HEK293 (cell line): ENCODE results near the gene KRT14.

Experiments used
- GLI4 ChIP-seq: fragments of 450-650 bp; formaldehyde crosslinking; IDR thresholded peaks from 2 replicates; pipeline ENCODE4 v1.5.1; 2016; ENCODE audit warnings: missing biosample characterization, missing genetic modification characterization
- HOXC10 ChIP-seq: sonication (generic); formaldehyde crosslinking; IDR thresholded peaks from 2 replicates; pipeline ENCODE4 v1.8.1; 2023; ENCODE audit warnings: mild to moderate bottlenecking, missing genetic modification reagents
- KLF16 ChIP-seq: fragments of 450-650 bp; formaldehyde crosslinking; IDR thresholded peaks from 2 replicates; pipeline ENCODE4 v1.5.1; 2017; ENCODE audit warnings: missing biosample characterization, missing genetic modification characterization
- ZNF146 ChIP-seq: fragments of 450-650 bp; formaldehyde crosslinking; IDR thresholded peaks from 2 replicates; pipeline ENCODE4 v1.5.1; 2016; ENCODE audit warnings: missing biosample characterization, missing genetic modification characterization
- ZNF239 ChIP-seq: fragments of 450-650 bp; formaldehyde crosslinking; IDR thresholded peaks from 2 replicates; pipeline ENCODE4 v1.5.1; 2016; ENCODE audit warnings: missing biosample characterization, missing genetic modification characterization
- ZNF274 ChIP-seq, 2 experiments: fragments of 200-500 bp in 1 of 2; fragments of 450-650 bp in 1 of 2; sonication (Bioruptor generic) in 1 of 2; formaldehyde crosslinking in 1 of 2; IDR thresholded peaks; 2 replicates each; pipeline versions ENCODE4 v1.5.1 to v1.6.1; 2014 to 2016; ENCODE audit warnings: borderline replicate concordance in 1 of 2, inconsistent platforms in 1 of 2, low read length in 1 of 2, missing biosample characterization in 1 of 2, missing genetic modification characterization in 1 of 2
- ZNF777 ChIP-seq: fragments of 450-650 bp; formaldehyde crosslinking; IDR thresholded peaks from 2 replicates; pipeline ENCODE4 v1.5.1; 2017; ENCODE audit warnings: missing biosample characterization, missing genetic modification characterization, borderline replicate concordance
- TF ChIP-seq, protein P1 (sequence below): fragments of 450-650 bp; formaldehyde crosslinking; IDR thresholded peaks from 2 replicates; pipeline ENCODE4 v1.5.1; 2016; ENCODE audit warnings: missing biosample characterization, missing genetic modification characterization
- TF ChIP-seq, protein P2 (sequence below): fragments of 450-650 bp; formaldehyde crosslinking; IDR thresholded peaks from 2 replicates; pipeline ENCODE4 v1.5.1; 2016; ENCODE audit warnings: missing biosample characterization, missing genetic modification characterization

DNA sequence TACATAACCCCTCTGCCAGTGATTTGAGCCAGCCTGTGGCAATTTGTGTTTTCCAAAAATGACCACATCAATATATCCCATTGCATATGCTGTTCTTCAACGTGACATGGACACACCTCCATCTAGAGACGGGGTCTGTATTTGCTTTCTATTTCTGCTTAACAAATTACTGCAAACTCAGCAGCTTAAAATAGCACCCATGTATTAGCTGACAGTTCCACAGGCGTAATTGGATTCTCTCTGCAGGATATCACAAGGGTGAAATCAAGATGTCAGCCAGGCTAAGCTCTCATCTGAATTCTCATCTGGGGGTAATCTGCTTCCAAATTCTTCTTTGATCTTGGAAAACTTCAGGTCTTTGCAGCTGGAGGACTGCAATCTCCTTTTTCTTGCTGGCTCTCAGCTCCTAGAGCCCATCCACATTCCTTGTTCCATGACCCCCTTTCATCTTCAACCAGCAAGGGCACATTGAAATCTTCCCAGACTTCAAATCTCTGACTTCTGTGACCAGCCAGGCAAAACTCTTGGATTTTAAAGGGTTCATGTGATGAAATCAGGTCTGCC, 23.0 kb downstream of the KRT14 start:
- TF ChIP-seq, protein P1, sequence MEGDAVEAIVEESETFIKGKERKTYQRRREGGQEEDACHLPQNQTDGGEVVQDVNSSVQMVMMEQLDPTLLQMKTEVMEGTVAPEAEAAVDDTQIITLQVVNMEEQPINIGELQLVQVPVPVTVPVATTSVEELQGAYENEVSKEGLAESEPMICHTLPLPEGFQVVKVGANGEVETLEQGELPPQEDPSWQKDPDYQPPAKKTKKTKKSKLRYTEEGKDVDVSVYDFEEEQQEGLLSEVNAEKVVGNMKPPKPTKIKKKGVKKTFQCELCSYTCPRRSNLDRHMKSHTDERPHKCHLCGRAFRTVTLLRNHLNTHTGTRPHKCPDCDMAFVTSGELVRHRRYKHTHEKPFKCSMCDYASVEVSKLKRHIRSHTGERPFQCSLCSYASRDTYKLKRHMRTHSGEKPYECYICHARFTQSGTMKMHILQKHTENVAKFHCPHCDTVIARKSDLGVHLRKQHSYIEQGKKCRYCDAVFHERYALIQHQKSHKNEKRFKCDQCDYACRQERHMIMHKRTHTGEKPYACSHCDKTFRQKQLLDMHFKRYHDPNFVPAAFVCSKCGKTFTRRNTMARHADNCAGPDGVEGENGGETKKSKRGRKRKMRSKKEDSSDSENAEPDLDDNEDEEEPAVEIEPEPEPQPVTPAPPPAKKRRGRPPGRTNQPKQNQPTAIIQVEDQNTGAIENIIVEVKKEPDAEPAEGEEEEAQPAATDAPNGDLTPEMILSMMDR (tag by site-specific recombination) = no peak
- TF ChIP-seq, protein P2, sequence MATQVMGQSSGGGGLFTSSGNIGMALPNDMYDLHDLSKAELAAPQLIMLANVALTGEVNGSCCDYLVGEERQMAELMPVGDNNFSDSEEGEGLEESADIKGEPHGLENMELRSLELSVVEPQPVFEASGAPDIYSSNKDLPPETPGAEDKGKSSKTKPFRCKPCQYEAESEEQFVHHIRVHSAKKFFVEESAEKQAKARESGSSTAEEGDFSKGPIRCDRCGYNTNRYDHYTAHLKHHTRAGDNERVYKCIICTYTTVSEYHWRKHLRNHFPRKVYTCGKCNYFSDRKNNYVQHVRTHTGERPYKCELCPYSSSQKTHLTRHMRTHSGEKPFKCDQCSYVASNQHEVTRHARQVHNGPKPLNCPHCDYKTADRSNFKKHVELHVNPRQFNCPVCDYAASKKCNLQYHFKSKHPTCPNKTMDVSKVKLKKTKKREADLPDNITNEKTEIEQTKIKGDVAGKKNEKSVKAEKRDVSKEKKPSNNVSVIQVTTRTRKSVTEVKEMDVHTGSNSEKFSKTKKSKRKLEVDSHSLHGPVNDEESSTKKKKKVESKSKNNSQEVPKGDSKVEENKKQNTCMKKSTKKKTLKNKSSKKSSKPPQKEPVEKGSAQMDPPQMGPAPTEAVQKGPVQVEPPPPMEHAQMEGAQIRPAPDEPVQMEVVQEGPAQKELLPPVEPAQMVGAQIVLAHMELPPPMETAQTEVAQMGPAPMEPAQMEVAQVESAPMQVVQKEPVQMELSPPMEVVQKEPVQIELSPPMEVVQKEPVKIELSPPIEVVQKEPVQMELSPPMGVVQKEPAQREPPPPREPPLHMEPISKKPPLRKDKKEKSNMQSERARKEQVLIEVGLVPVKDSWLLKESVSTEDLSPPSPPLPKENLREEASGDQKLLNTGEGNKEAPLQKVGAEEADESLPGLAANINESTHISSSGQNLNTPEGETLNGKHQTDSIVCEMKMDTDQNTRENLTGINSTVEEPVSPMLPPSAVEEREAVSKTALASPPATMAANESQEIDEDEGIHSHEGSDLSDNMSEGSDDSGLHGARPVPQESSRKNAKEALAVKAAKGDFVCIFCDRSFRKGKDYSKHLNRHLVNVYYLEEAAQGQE = no peak
- TF ChIP-seq ZNF274 (IDR thresholded peaks at IDR 0.05; ENCODE audit: low read length) (no peak), ZNF274 (tag by site-specific recombination; IDR thresholded peaks at IDR 0.05; ENCODE audit: borderline replicate concordance) (no peak), ZNF146 (tag by site-specific recombination) (no peak), GLI4 (tag by site-specific recombination) (no peak), KLF16 (tag by site-specific recombination) (no peak), ZNF239 (tag by site-specific recombination) (no peak), ZNF777 (no peak), HOXC10 (CRISPR knock-in tag) (no peak)
